HepG2 (cell line): Measurements from ENCODE around the gene GPR107. TPM values are rescaled to one million over a fixed set of nuclear protein-coding genes. Genes with fewer than 3 reads are reported as not detected.

ENCODE experiments used
- HOMEZ ChIP-seq: IDR thresholded peaks from 2 replicates; pipeline ENCODE4 v1.6.1; 2016; ENCODE audit warnings: low read depth
- NCOA1 ChIP-seq: sonication (generic); formaldehyde crosslinking; IDR thresholded peaks from 2 replicates; pipeline ENCODE4 v1.9.0; 2021; ENCODE audit warnings: missing genetic modification reagents
- TOE1 ChIP-seq: sonication (generic); formaldehyde crosslinking; IDR thresholded peaks from 2 replicates; pipeline ENCODE4 v1.4.0; 2020; ENCODE audit warnings: mild to moderate bottlenecking, missing genetic modification reagents
- UBTF ChIP-seq: sonication (generic); formaldehyde crosslinking; IDR thresholded peaks from 2 replicates; pipeline ENCODE4 v1.4.0; 2020; ENCODE audit warnings: mild to moderate bottlenecking, missing genetic modification reagents
- ZBTB42 ChIP-seq: sonication (generic); formaldehyde crosslinking; IDR thresholded peaks from 2 replicates; pipeline ENCODE4 v1.5.0; 2020; ENCODE audit warnings: mild to moderate bottlenecking, missing genetic modification reagents
- ZNF18 ChIP-seq: sonication (generic); formaldehyde crosslinking; IDR thresholded peaks from 2 replicates; pipeline ENCODE4 v1.8.0; 2022; ENCODE audit warnings: mild to moderate bottlenecking, missing genetic modification reagents; ENCODE audit not compliant: insufficient replicate concordance
- ZNF574 ChIP-seq: sonication (generic); formaldehyde crosslinking; IDR thresholded peaks from 2 replicates; pipeline ENCODE4 v1.4.0; 2020; ENCODE audit warnings: missing genetic modification reagents
- ZNF629 ChIP-seq: sonication (generic); formaldehyde crosslinking; conservative IDR thresholded peaks from 2 replicates; pipeline ENCODE4 v1.5.0; 2020; ENCODE audit warnings: missing genetic modification reagents
- ZNF687 ChIP-seq: sonication (generic); formaldehyde crosslinking; IDR thresholded peaks from 2 replicates; pipeline ENCODE4 v1.5.1; 2020; ENCODE audit warnings: mild to moderate bottlenecking, missing genetic modification reagents, moderate library complexity
- ZNF816 ChIP-seq: sonication (generic); formaldehyde crosslinking; IDR thresholded peaks from 2 replicates; pipeline ENCODE4 v1.8.0; 2022; ENCODE audit warnings: missing genetic modification reagents, mild to moderate bottlenecking, borderline replicate concordance
- polyA plus RNA-seq, 8 experiments: library from polyadenylated mRNA; depleted of rRNA in 3 of 8; stranded (reverse) in 7 of 8; unstranded in 1 of 8; fragments of >200 nt; fragmentation: Illumina TruSeq in 4 of 8; extraction: Trizol in 4 of 8; gene quantifications; 2 replicates each; pipeline versions ENCODE4 v1.2.1 to v1.2.3, GENCODE V29; 2011 to 2016; ENCODE audit warnings: low read depth in 4 of 8, missing spikeins in 1 of 8, mixed read lengths in 1 of 8; ENCODE audit not compliant: insufficient read depth in 1 of 8
- total RNA-seq, 5 experiments: library from RNA; depleted of rRNA; stranded (reverse); fragments of >200 nt; fragmentation: Illumina TruSeq; extraction: Trizol; gene quantifications; 2 replicates each; pipeline ENCODE4 v1.2.3, GENCODE V29; 2016; ENCODE audit warnings: low read depth in 1 of 5

GPR107 gene
- total and polyA plus RNA-seq, 2 of the 13 experiments (the other 11 are each of a cell fraction or from before 2014, with no cell fraction given) = 22.5 to 24.4 TPM

- no peak for TF ChIP-seq ZNF687
- TF ChIP-seq NCOA1 (CRISPR knock-in tag) = no peak
- TF ChIP-seq TOE1 (CRISPR knock-in tag) = no peak
- no peak for TF ChIP-seq ZNF629
- TF ChIP-seq ZNF574 (CRISPR knock-in tag) = no peak
- no peak for TF ChIP-seq UBTF
- no peak for TF ChIP-seq ZBTB42
- TF ChIP-seq ZNF816 (CRISPR knock-in tag) = peak; percentile 9; the same call in 1 of the 2 replicates
- no peak for TF ChIP-seq HOMEZ (CRISPR knock-in tag)
- no peak for TF ChIP-seq ZNF18 (CRISPR knock-in tag)
These were observed 650 bp downstream of the GPR107 start (continued) for GRCh38 chr9:130054325-130054786.
